Thyroid gland (tissue), 4 donors: Measurements from ENCODE around the gene SPARCL1. TPM values are rescaled to one million over a fixed set of nuclear protein-coding genes. Genes with fewer than 3 reads are reported as not detected.
"Not testable (repeated sequence)": the region's sequence is repeated elsewhere in the genome, so short reads cannot be mapped to it uniquely, and the experiment has no call there.

Source experiments
- DNase-seq, 2 donors: peaks; one replicate each; pipeline ENCODE4 v3.0.0-alpha.2; 2019
- H3K27ac ChIP-seq, 3 donors: fragments of 200-600 bp; sonication (generic); 1 replicate in 2 of 3; 2 replicates in 1 of 3; pipeline ENCODE4 v1.5.1; 2016 to 2019; ENCODE audit warnings: mild to moderate bottlenecking in 1 of 3, moderate library complexity in 1 of 3
- H3K27me3 ChIP-seq: fragments of 200-600 bp; sonication (generic); one replicate; pipeline ENCODE4 v1.5.1; 2019
- H3K36me3 ChIP-seq, 2 donors: fragments of 200-600 bp; sonication (generic); one replicate each; pipeline ENCODE4 v1.5.1; 2016 to 2019
- H3K4me1 ChIP-seq, 2 donors: fragments of 200-600 bp; sonication (generic); one replicate each; pipeline ENCODE4 v1.5.1; 2017 to 2019
- H3K4me3 ChIP-seq, 3 donors: fragments of 200-600 bp; sonication (generic); replicated peaks in 1 of 3; 1 replicate in 2 of 3; 2 replicates in 1 of 3; pipeline ENCODE4 v1.5.1; 2016; ENCODE audit warnings: mild to moderate bottlenecking in 1 of 3
- H3K9me3 ChIP-seq: fragments of 200-600 bp; sonication (generic); one replicate; pipeline ENCODE4 v1.5.1; 2017
- CTCF ChIP-seq, 6 experiments: fragments of 200-600 bp in 3 of 6; fragments of 450-650 bp in 3 of 6; sonication (generic) in 3 of 6; IDR thresholded peaks; one replicate each; pipeline ENCODE4 v1.5.1; 2016 to 2019; ENCODE audit warnings: antibody characterized with exemption in 6 of 6, mild to moderate bottlenecking in 2 of 6, inconsistent platforms in 1 of 6, moderate library complexity in 1 of 6
- POLR2A ChIP-seq, 2 donors: fragments of 450-650 bp; IDR thresholded peaks; one replicate each; pipeline ENCODE4 v1.6.1; 2017; ENCODE audit warnings: antibody characterized with exemption in 2 of 2, mild to moderate bottlenecking in 2 of 2, moderate library complexity in 1 of 2
- WGBS, 2 donors: methylation state at CpG; one replicate each; pipeline ENCODE4 v1.1.5; 2017; 5-methylcytosine and 5-hydroxymethylcytosine counted together
- intact Hi-C: fragments of 100-400 bp; cut with DNase I; formaldehyde crosslinking; loops from one replicate; pipeline ENCODE4 v1.15.1; 2023
- total RNA-seq, 4 donors: library from RNA; depleted of rRNA; stranded (reverse); fragments of >200 nt; gene quantifications; one replicate each; pipeline ENCODE4 v1.2.3, GENCODE V29; 2016

Gene SPARCL1, protein sequence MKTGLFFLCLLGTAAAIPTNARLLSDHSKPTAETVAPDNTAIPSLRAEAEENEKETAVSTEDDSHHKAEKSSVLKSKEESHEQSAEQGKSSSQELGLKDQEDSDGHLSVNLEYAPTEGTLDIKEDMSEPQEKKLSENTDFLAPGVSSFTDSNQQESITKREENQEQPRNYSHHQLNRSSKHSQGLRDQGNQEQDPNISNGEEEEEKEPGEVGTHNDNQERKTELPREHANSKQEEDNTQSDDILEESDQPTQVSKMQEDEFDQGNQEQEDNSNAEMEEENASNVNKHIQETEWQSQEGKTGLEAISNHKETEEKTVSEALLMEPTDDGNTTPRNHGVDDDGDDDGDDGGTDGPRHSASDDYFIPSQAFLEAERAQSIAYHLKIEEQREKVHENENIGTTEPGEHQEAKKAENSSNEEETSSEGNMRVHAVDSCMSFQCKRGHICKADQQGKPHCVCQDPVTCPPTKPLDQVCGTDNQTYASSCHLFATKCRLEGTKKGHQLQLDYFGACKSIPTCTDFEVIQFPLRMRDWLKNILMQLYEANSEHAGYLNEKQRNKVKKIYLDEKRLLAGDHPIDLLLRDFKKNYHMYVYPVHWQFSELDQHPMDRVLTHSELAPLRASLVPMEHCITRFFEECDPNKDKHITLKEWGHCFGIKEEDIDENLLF
- 100 to 1,000 TPM; 234 to 569 (median 391) TPM for total RNA-seq

GRCh38 chr4:87529187-87529586, at the start of gene SPARCL1:
SPARCL1 (minus strand) TSS chr4:87529376; CDS start chr4:87499574, 29,802 bp downstream.
- no peaks in the 10 kb centered on the region for H3K36me3 ChIP-seq
- H3K4me1 ChIP-seq, result peaks cover 8 to 31% of the 10 kb centered on the region in 2 donors
- DNase-seq, result peak; percentile 6 to 23
- 24 to 32% methylated on average over 4 of the region's 4 CpGs for WGBS, 2 donors
- no peaks in the 10 kb centered on the region for H3K9me3 ChIP-seq
- H3K27ac ChIP-seq, result peak within 1 kb of the TSS; percentile 70 to 91 (median 83)
- H3K4me3 ChIP-seq, result peak within 1 kb of the TSS in 2 of 3 donors; percentile 18
- no peaks in the 10 kb centered on the region for H3K27me3 ChIP-seq
- intact Hi-C loops, result no loop called here
- peak in 1 of 2 donors; percentile 33 for TF ChIP-seq POLR2A (IDR thresholded peaks at IDR 0.05)
- no peak for TF ChIP-seq CTCF (IDR thresholded peaks at IDR 0.05)

GRCh38 chr4:87575983-87576382, 46.8 kb upstream of the SPARCL1 start:
- intact Hi-C loops, result no loop called here
- no peak overlapping the region for H3K4me3 ChIP-seq
- H3K27ac ChIP-seq, result no peak overlapping the region
- H3K9me3 ChIP-seq, result no peaks in the 10 kb centered on the region
- no peaks in the 10 kb centered on the region for H3K27me3 ChIP-seq
- H3K4me1 ChIP-seq, result peaks cover 7 to 8% of the 10 kb centered on the region in 2 donors
- no peaks in the 10 kb centered on the region for H3K36me3 ChIP-seq
- TF ChIP-seq CTCF (IDR thresholded peaks at IDR 0.05) (no peak), POLR2A (IDR thresholded peaks at IDR 0.05) (no peak)
- no peak for DNase-seq

DNA sequence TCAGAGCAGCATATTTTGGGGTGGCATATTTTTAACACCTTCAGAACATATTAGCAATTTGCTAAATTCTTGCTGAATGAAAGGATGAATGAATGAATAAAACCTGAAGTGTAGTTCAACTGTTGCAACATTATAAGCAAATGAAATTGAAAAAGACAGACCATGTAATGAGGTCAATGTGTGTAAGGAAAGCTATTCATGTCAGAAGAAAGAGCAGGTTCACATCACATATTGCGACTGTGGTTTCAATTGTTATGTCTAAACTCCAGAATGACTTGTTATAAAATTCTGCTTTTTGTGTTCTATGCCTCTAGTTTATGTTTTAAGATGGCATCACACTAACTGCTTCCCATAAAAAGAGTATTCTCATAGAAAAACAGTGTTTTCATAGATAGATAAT, 46.2 kb upstream of the SPARCL1 start:
- Histone ChIP-seq H3K36me3 (no peaks in the 10 kb centered on the region), H3K27me3 (no peaks in the 10 kb centered on the region), H3K4me3 (no peak overlapping the region), H3K4me1 (peaks cover 7 to 8% of the 10 kb centered on the region in 2 donors), H3K27ac (no peak overlapping the region), H3K9me3 (no peaks in the 10 kb centered on the region)
- TF ChIP-seq CTCF (IDR thresholded peaks at IDR 0.05) (no peak), POLR2A (IDR thresholded peaks at IDR 0.05) (no peak)
- intact Hi-C loops, result no loop called here
- WGBS, 2 donors, result 92 to 96% methylated on average over 1 of the region's 1 CpG
- DNase-seq, result no peak

DNA sequence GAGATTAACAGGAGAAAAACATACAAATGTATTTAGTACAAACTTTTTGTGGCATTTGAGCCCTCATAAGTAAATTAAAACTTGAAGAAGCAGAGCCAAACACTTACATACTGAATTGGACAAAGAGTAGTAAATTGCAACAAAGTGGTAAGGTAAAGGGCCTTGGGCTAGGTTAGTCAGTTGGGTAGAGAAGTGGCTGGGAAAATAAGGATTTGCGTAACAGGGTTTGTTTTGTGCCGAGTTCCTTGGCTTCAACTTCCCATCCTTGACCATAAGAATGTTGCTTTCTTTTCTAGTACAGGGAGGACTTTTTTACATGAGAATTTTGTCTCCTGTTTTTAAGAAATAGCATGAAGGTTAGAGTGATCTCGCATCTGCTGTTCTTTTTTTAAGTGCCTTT, 45.8 kb upstream of the SPARCL1 start:
- no peak overlapping the region for H3K4me3 ChIP-seq
- intact Hi-C loops, result no loop called here
- no peaks in the 10 kb centered on the region for H3K36me3 ChIP-seq
- H3K9me3 ChIP-seq, result no peaks in the 10 kb centered on the region
- WGBS, 2 donors, result 43 to 50% methylated on average over 3 of the region's 3 CpGs
- no peak for TF ChIP-seq POLR2A (IDR thresholded peaks at IDR 0.05)
- TF ChIP-seq CTCF (IDR thresholded peaks at IDR 0.05), result no peak
- H3K27me3 ChIP-seq, result no peaks in the 10 kb centered on the region
- H3K4me1 ChIP-seq, result peaks cover 7 to 8% of the 10 kb centered on the region in 2 donors
- DNase-seq, result no peak
- H3K27ac ChIP-seq, result peak overlapping the region in 2 of 3 donors; percentile 20 to 24

- H3K9me3 ChIP-seq, H3K4me1 ChIP-seq, intact Hi-C loops, H3K27me3 ChIP-seq, DNase-seq, H3K36me3 ChIP-seq, H3K4me3 ChIP-seq: not testable (repeated sequence)
- peak overlapping the region in 2 of 3 donors; percentile 20 to 24 for H3K27ac ChIP-seq
These were observed 45.2 kb upstream of the SPARCL1 start for GRCh38 chr4:87574376-87574775.
